T-helper 22 cell (primary cell): ENCODE results near the gene TNIP1.
A peak's percentile ranks its signal among the peaks of the same experiment; 100 is the strongest.

ENCODE experiments used
- DNase-seq: peaks from one replicate; pipeline ENCODE4 v3.0.0-alpha.2; 2020; ENCODE audit warnings: low read depth

Gene TNIP1

GRCh38 chr5:151064916-151065499 lies 15.8 kb downstream of the TNIP1 start:
- no peak for DNase-seq

- no peak for DNase-seq
Measured at GRCh38 chr5:151063142-151063989, 17.5 kb downstream of the TNIP1 start.

- no peak for DNase-seq
Measured at GRCh38 chr5:151062405-151063141, 18.3 kb downstream of the TNIP1 start.

GRCh38 chr5:151060742-151061141 lies 20.1 kb downstream of the TNIP1 start:
- no peak for DNase-seq

GRCh38 chr5:151058891-151059489 lies 21.8 kb downstream of the TNIP1 start:
- DNase-seq: no peak

- no peak for DNase-seq
Measured at GRCh38 chr5:151058301-151058700, 22.5 kb downstream of the TNIP1 start.

GRCh38 chr5:151056379-151057325 lies 24.2 kb downstream of the TNIP1 start:
- DNase-seq: no peak

- no peak for DNase-seq
Measured at GRCh38 chr5:151055336-151055735, 25.5 kb downstream of the TNIP1 start.

- DNase-seq: no peak
Measured at GRCh38 chr5:151054709-151055108, 26.1 kb downstream of the TNIP1 start.

GRCh38 chr5:151053796-151054462 lies 26.9 kb downstream of the TNIP1 start:
- no peak for DNase-seq

GRCh38 chr5:151052836-151053235 lies 28.0 kb downstream of the TNIP1 start:
- no peak for DNase-seq

GRCh38 chr5:151051931-151052608 lies 28.8 kb downstream of the TNIP1 start:
- no peak for DNase-seq

GRCh38 chr5:151051066-151051930 lies 29.5 kb downstream of the TNIP1 start:
- peak; percentile 16 for DNase-seq

GRCh38 chr5:151048526-151048925 lies 32.3 kb downstream of the TNIP1 start:
- no peak for DNase-seq

GRCh38 chr5:151047814-151048425 lies 32.9 kb downstream of the TNIP1 start:
- no peak for DNase-seq

GRCh38 chr5:151042453-151043093 lies 38.3 kb downstream of the TNIP1 start:
- no peak for DNase-seq

- DNase-seq: no peak
Measured at GRCh38 chr5:151041577-151042268, 39.1 kb downstream of the TNIP1 start.
